Neural cell (in vitro differentiated cells): ENCODE results near the gene WDR11. TPM values are rescaled to one million over a fixed set of nuclear protein-coding genes. Genes with fewer than 3 reads are reported as not detected.

Source experiments
- H2AFZ ChIP-seq: fragments of 200-600, 300-800 bp; sonication (generic), shearing (Covaris generic); 2 replicates; pipeline ENCODE4 v1.6.0; 2014; ENCODE audit warnings: low read depth, mild to moderate bottlenecking, antibody characterized with exemption, low read length, moderate library complexity
- H3F3A ChIP-seq: fragments of 200-600 bp; shearing (Covaris generic); 2 replicates; pipeline ENCODE4 v1.6.1; 2016; ENCODE audit warnings: mild to moderate bottlenecking, moderate library complexity, mixed read lengths, antibody characterized with exemption, low read length; ENCODE audit not compliant: insufficient read depth, poor library complexity, severe bottlenecking
- H3K27ac ChIP-seq: fragments of 200-600, 300-800 bp; sonication (generic), shearing (Covaris generic); 2 replicates; pipeline ENCODE4 v1.5.1; 2014; ENCODE audit warnings: mild to moderate bottlenecking, low read length, moderate library complexity
- H3K27me3 ChIP-seq: fragments of 300-800, 200-600 bp; sonication (generic), shearing (Covaris generic); 2 replicates; pipeline ENCODE4 v1.6.0; 2014; ENCODE audit warnings: mild to moderate bottlenecking, low read depth, low read length, moderate library complexity; ENCODE audit not compliant: insufficient read depth
- H3K36me3 ChIP-seq: fragments of 300-800, 200-600 bp; sonication (generic), shearing (Covaris generic); 2 replicates; pipeline ENCODE4 v1.5.1; 2014; ENCODE audit warnings: mild to moderate bottlenecking, antibody characterized with exemption, low read length, moderate library complexity; ENCODE audit not compliant: insufficient read depth
- H3K4me2 ChIP-seq: fragments of 300-800, 200-600 bp; sonication (generic), shearing (Covaris generic); 2 replicates; pipeline ENCODE4 v1.6.0; 2014; ENCODE audit warnings: mild to moderate bottlenecking, low read length
- H3K4me3 ChIP-seq: fragments of 300-800, 200-600 bp; sonication (generic), shearing (Covaris generic); 2 replicates; pipeline ENCODE4 v1.5.1; 2014; ENCODE audit warnings: mild to moderate bottlenecking, low read length, moderate library complexity
- H3K79me2 ChIP-seq: fragments of 200-600 bp; shearing (Covaris generic); replicated peaks from 2 replicates; pipeline ENCODE4 v1.6.0; 2014; ENCODE audit warnings: mild to moderate bottlenecking, low read length, moderate library complexity; ENCODE audit not compliant: insufficient read depth
- H3K9ac ChIP-seq: fragments of 300-800, 200-600 bp; sonication (generic), shearing (Covaris generic); 2 replicates; pipeline ENCODE4 v1.6.1; 2016; ENCODE audit warnings: mild to moderate bottlenecking, low read length, mixed read lengths
- H3K9me2 ChIP-seq: fragments of 200-600 bp; shearing (Covaris generic); 2 replicates; pipeline ENCODE4 v1.6.1; 2016; ENCODE audit warnings: mild to moderate bottlenecking, low read length, mixed read lengths; ENCODE audit not compliant: insufficient read depth
- H3K9me3 ChIP-seq: fragments of 200-600, 300-800 bp; sonication (generic), shearing (Covaris generic); 2 replicates; pipeline ENCODE4 v1.6.1; 2016; ENCODE audit warnings: mild to moderate bottlenecking, mixed run types, low read length, moderate library complexity, mixed read lengths
- H4K20me1 ChIP-seq: fragments of 200-600 bp; shearing (Covaris generic); 2 replicates; pipeline ENCODE4 v1.6.1; 2016; ENCODE audit warnings: mild to moderate bottlenecking, mixed run types; ENCODE audit not compliant: insufficient read depth
- CTCF ChIP-seq: fragments of 450-650 bp; IDR thresholded peaks from 2 replicates; pipeline ENCODE4 v1.5.1; 2014; ENCODE audit warnings: antibody characterized with exemption, mild to moderate bottlenecking, moderate library complexity; ENCODE audit not compliant: poor library complexity, severe bottlenecking
- EP300 ChIP-seq: fragments of 450-650 bp; conservative IDR thresholded peaks from 2 replicates; pipeline ENCODE4 v1.6.1; 2014; ENCODE audit warnings: antibody characterized with exemption, mild to moderate bottlenecking, moderate library complexity; ENCODE audit not compliant: poor library complexity, severe bottlenecking
- EZH2 ChIP-seq: fragments of 200-600, 300-800 bp; shearing (Covaris generic), sonication (generic); IDR thresholded peaks from 2 replicates; pipeline ENCODE4 v1.6.1; 2014; ENCODE audit warnings: antibody characterized with exemption, low read length, borderline replicate concordance, mild to moderate bottlenecking; ENCODE audit not compliant: insufficient read depth, poor library complexity, severe bottlenecking
- MXI1 ChIP-seq: fragments of 450-650 bp; conservative IDR thresholded peaks from 2 replicates; pipeline ENCODE4 v1.6.1; 2014; ENCODE audit warnings: antibody characterized with exemption, mild to moderate bottlenecking; ENCODE audit not compliant: poor library complexity, severe bottlenecking
- POLR2AphosphoS5 ChIP-seq: IDR thresholded peaks from 2 replicates; pipeline ENCODE4 v1.6.1; 2012
- RAD21 ChIP-seq: fragments of 450-650 bp; conservative IDR thresholded peaks from 2 replicates; pipeline ENCODE4 v1.6.1; 2014; ENCODE audit warnings: antibody characterized with exemption, mild to moderate bottlenecking, moderate library complexity
- REST ChIP-seq: IDR thresholded peaks from 2 replicates; pipeline ENCODE4 v1.6.1; 2012; ENCODE audit warnings: borderline replicate concordance
- SMC3 ChIP-seq: fragments of 450-650 bp; conservative IDR thresholded peaks from 2 replicates; pipeline ENCODE4 v1.6.1; 2014; ENCODE audit warnings: antibody characterized with exemption, mild to moderate bottlenecking, moderate library complexity; ENCODE audit not compliant: poor library complexity
- TAF1 ChIP-seq: IDR thresholded peaks from 2 replicates; pipeline ENCODE4 v1.6.1; 2012; ENCODE audit warnings: low read depth
- polyA plus RNA-seq: library from polyadenylated mRNA; depleted of rRNA; stranded (reverse); fragments of >200 nt; gene quantifications from 2 replicates; pipeline ENCODE4 v1.2.3, GENCODE V29; 2014

Gene WDR11
- polyA plus RNA-seq, 1 donor from 2014 or later, result 160 TPM

DNA sequence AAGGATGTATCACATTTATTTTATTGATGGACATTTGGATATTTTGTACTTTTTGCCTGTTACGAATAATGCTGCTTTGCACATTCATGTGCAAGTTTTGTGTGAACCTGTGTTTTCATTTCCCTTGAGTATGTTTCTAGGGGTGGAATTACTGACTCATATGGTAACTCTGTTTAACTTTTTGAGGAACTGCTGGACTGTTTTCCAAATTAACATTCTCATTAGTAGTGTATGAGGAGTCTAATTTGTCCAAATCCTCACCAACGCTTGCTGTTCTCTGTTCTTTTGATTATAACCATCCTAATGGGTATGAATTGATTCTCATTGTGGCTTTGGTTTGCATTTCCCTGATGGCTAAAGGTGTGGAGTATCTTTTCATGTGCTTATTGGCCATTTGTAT lies 3.2 kb downstream of the WDR11 start:
- H4K20me1 ChIP-seq, result no peaks in the 10 kb centered on the region
- no peaks in the 10 kb centered on the region for H3K9me3 ChIP-seq
- H3K27me3 ChIP-seq, result no peaks in the 10 kb centered on the region
- no peak overlapping the region for H3K4me2 ChIP-seq
- H3K79me2 ChIP-seq, result peaks cover 20% of the 10 kb centered on the region
- no peak overlapping the region for H3K27ac ChIP-seq
- H2AFZ ChIP-seq, result no peak overlapping the region
- no peaks in the 10 kb centered on the region for H3F3A ChIP-seq
- TF ChIP-seq REST (no peak), MXI1 (no peak), EZH2 (no peak), TAF1 (no peak), CTCF (no peak), POLR2AphosphoS5 (no peak), SMC3 (no peak), EP300 (no peak), RAD21 (no peak)
- peak overlapping the region; percentile 17 for H3K4me3 ChIP-seq
- H3K9me2 ChIP-seq, result no peaks in the 10 kb centered on the region
- H3K36me3 ChIP-seq, result peaks cover 6% of the 10 kb centered on the region
- no peak overlapping the region for H3K9ac ChIP-seq

DNA sequence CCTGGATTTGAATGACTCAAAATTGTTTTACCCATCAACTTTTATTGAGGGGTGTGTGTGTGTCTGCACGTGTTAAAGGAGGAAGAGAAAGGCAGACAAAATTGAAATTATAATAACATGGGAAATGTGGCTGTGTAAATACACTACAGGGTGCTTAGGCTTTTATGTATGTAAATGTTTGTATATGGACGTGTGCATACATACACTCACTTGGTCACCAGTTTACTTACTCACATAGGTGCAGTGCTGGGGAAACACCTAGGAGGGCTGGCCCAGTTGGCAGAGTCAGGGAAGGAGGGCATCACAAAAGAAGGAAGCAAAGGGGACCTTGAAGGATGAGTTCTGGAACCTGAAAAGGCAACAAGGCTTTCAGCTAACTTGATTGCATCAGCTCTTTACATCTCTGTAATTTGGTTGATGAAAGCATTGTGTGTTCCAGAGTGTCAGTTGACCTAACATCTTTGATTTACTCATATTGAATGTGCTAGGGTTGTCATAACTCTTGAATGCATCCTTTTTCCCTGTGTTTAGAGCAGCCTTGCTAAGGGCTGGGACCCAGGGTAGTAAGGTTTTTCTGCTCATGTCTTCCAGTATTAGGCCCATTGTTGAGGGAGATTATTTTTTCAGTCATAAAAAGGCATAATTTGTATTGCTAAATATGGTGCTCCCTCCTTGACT lies 10.2 kb downstream of the WDR11 start:
- Histone ChIP-seq H3K79me2 (no peaks in the 10 kb centered on the region), H3K9me2 (no peaks in the 10 kb centered on the region), H3K4me3 (no peak overlapping the region), H3K27ac (no peak overlapping the region), H3K27me3 (no peaks in the 10 kb centered on the region), H3K36me3 (peaks cover 19% of the 10 kb centered on the region), H3K4me2 (no peak overlapping the region), H3K9me3 (no peaks in the 10 kb centered on the region), H3F3A (no peaks in the 10 kb centered on the region), H2AFZ (no peak overlapping the region), H4K20me1 (no peaks in the 10 kb centered on the region), H3K9ac (no peak overlapping the region)
- TF ChIP-seq SMC3 (no peak), REST (no peak), RAD21 (no peak), MXI1 (no peak), POLR2AphosphoS5 (no peak), CTCF (no peak), EZH2 (no peak), TAF1 (no peak), EP300 (no peak)
